ENCODE measurements around the gene LHPP. TPM values are rescaled to one million over a fixed set of nuclear protein-coding genes. Genes with fewer than 3 reads are reported as not detected.

LHPP gene
- total RNA-seq, 4 donors from 2014 or later = 9.3 to 20.5 (median 14.5) TPM

- no peak for TF ChIP-seq CTCF (IDR thresholded peaks at IDR 0.05; ENCODE audit: low read depth)
These were observed 105.6 kb downstream of the LHPP start for GRCh38 chr10:124566981-124567835.

- no peak for TF ChIP-seq CTCF (IDR thresholded peaks at IDR 0.05; ENCODE audit: low read depth)
These were observed 106.7 kb downstream of the LHPP start for GRCh38 chr10:124568339-124568738.

- TF ChIP-seq CTCF (IDR thresholded peaks at IDR 0.05; ENCODE audit: low read depth) = no peak
These were observed 107.4 kb downstream of the LHPP start for GRCh38 chr10:124568848-124569622.

- no peak for TF ChIP-seq CTCF (IDR thresholded peaks at IDR 0.05; ENCODE audit: low read depth)
These were observed 108.2 kb downstream of the LHPP start for GRCh38 chr10:124569623-124570470.

GRCh38 chr10:124570646-124571045 lies 109.0 kb downstream of the LHPP start:
- no peak for TF ChIP-seq CTCF (IDR thresholded peaks at IDR 0.05; ENCODE audit: low read depth)

- no peak for TF ChIP-seq CTCF (IDR thresholded peaks at IDR 0.05; ENCODE audit: low read depth)
These were observed 111.1 kb downstream of the LHPP start for GRCh38 chr10:124572751-124573150.
